Naive B cell (primary cell): ENCODE results near the gene CCNK. TPM values are rescaled to one million over a fixed set of nuclear protein-coding genes. Genes with fewer than 3 reads are reported as not detected.
A peak's percentile ranks its signal among the peaks of the same experiment; 100 is the strongest.

Experiments
- ATAC-seq, 2 donors: fragments of 150-1000 bp; cut with Tn5 transposase; 2 replicates each; pipeline ENCODE4 v1.10.0; 2021; ENCODE audit warnings: low read depth in 2 of 2, mild to moderate bottlenecking in 2 of 2, moderate library complexity in 2 of 2
- DNase-seq: peaks from one replicate; pipeline ENCODE4 v3.0.0; 2022
- H3K27ac Mint-ChIP-seq, 6 donors: one replicate each; pipeline ENCODE4 v1.8.0; 2020 to 2022; ENCODE audit warnings: mild to moderate bottlenecking in 6 of 6, mixed read lengths in 6 of 6, moderate library complexity in 5 of 6, inconsistent platforms in 2 of 6
- H3K27me3 Mint-ChIP-seq, 3 donors: one replicate each; pipeline ENCODE4 v1.8.0; 2021 to 2022; ENCODE audit warnings: mixed read lengths in 3 of 3, mild to moderate bottlenecking in 1 of 3
- H3K36me3 Mint-ChIP-seq, 2 donors: one replicate each; pipeline ENCODE4 v1.8.0; 2020 to 2022; ENCODE audit warnings: mixed read lengths in 2 of 2, inconsistent platforms in 1 of 2, mild to moderate bottlenecking in 1 of 2
- H3K4me1 Mint-ChIP-seq, 3 donors: one replicate each; pipeline ENCODE4 v1.8.0; 2020 to 2022; ENCODE audit warnings: mixed read lengths in 3 of 3, inconsistent platforms in 1 of 3, mild to moderate bottlenecking in 1 of 3, moderate library complexity in 1 of 3
- H3K4me3 Mint-ChIP-seq, 8 donors: one replicate each; pipeline ENCODE4 v1.8.0; 2020 to 2022; ENCODE audit warnings: mild to moderate bottlenecking in 8 of 8, mixed read lengths in 8 of 8, moderate library complexity in 8 of 8, inconsistent platforms in 2 of 8
- H3K9me3 Mint-ChIP-seq, 7 donors: one replicate each; pipeline ENCODE4 v1.8.0; 2020 to 2022; ENCODE audit warnings: mixed read lengths in 7 of 7, mild to moderate bottlenecking in 5 of 7, inconsistent platforms in 2 of 7, moderate library complexity in 1 of 7
- polyA plus RNA-seq, 6 donors: library from polyadenylated mRNA; unstranded; fragments of 300-500 nt; fragmentation: Illumina TruSeq; gene quantifications; one replicate each; pipeline ENCODE4 v1.2.3, GENCODE V29; 2021; ENCODE audit warnings: low read depth in 6 of 6

Gene CCNK
- polyA plus RNA-seq, 6 donors from 2014 or later = 15.5 to 30.7 (median 23.1) TPM

DNA sequence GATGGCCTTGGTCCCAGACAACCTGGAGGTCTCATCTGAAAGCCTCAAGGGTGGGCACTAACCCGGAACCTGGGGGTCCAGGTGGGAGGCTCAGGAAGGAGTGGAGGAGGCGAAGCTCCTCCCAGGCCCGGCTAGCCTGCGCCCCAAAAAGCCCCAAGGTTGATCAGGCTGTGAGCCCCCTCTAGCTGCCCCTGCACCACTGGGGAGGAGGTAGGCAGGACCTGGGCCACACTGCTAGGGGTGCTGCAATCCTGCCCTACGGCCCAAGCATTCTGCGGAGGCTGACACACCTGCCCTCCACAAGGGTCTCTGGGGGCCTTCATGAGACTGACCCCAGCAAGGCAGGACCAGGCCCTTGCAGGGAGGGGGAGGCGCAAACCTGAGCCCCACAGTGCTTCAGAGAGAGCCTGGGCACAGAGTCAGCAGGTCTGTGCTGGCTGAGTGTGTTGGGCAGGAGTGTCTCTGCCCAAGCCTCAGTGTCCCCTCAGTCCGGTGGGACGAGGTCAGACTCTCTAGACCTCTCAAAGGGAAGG, 70.9 kb downstream of the CCNK start:
- Mint-ChIP-seq H3K4me3 (no peak overlapping the region), H3K36me3 (no peaks in the 10 kb centered on the region), H3K4me1 (peaks cover 0 to 14% (median 4%) of the 10 kb centered on the region in 3 donors), H3K27ac (no peak overlapping the region), H3K9me3 (no peaks in the 10 kb centered on the region), H3K27me3 (peaks cover 0 to 15% (median 0%) of the 10 kb centered on the region in 3 donors)
- DNase-seq = no peak
- ATAC-seq = no peak

DNA sequence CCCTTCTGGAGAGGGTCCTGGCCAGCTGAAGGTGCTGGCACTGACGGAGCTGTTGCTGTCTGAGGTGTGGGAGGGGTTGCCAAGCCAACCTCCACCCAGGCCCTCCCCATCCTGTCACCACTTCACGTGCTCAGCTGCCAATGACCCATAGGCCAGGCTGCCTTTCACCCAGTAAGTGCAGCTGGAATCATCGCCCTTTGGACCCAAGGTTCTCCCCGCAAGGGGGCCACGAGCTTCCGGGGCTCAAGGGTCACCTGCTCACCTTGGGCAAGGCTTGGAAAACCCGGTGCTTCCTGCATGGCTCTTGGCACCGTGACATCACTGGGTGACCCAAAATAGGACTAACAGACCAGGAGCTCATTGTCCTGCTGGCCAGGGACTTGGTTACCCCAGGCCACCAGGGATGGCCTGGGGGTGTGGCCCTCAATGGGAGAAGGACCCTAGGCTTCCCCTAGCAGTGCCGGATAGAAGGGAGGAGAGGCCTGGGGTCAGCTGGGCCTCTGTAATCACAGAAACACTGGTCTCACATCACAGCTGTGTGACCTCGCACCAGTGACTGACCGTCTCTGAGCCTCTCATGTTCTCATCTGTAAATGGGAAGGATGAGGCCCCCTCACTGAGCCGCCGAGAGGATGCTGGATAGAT, 71.5 kb downstream of the CCNK start:
- DNase-seq (no peak), ATAC-seq (no peak)
- Mint-ChIP-seq H3K36me3 (no peaks in the 10 kb centered on the region), H3K4me1 (peaks cover 0 to 14% (median 4%) of the 10 kb centered on the region in 3 donors), H3K9me3 (no peaks in the 10 kb centered on the region), H3K27me3 (peaks cover 0 to 15% (median 0%) of the 10 kb centered on the region in 3 donors), H3K4me3 (no peak overlapping the region), H3K27ac (no peak overlapping the region)

GRCh38 chr14:99554184-99554583, 73.0 kb downstream of the CCNK start:
- Mint-ChIP-seq H3K36me3 (no peaks in the 10 kb centered on the region), H3K27ac (peak overlapping the region in 1 of 6 donors; percentile 89), H3K4me3 (no peak overlapping the region), H3K4me1 (peaks cover 0 to 5% (median 2%) of the 10 kb centered on the region in 3 donors), H3K27me3 (peaks cover 0 to 7% (median 0%) of the 10 kb centered on the region in 3 donors), H3K9me3 (peaks cover 0 to 4% (median 0%) of the 10 kb centered on the region in 7 donors)
- DNase-seq = no peak
- no peak for ATAC-seq

- Mint-ChIP-seq H3K27ac (no peak overlapping the region), H3K4me1 (peaks cover 0 to 5% (median 0%) of the 10 kb centered on the region in 3 donors), H3K36me3 (no peaks in the 10 kb centered on the region), H3K4me3 (no peak overlapping the region), H3K27me3 (peaks cover 0 to 7% (median 0%) of the 10 kb centered on the region in 3 donors), H3K9me3 (peaks cover 0 to 4% (median 0%) of the 10 kb centered on the region in 7 donors)
- DNase-seq = no peak
- no peak for ATAC-seq
These were observed 73.7 kb downstream of the CCNK start for GRCh38 chr14:99554757-99555531.

- DNase-seq = no peak
- no peak overlapping the region for H3K4me3 Mint-ChIP-seq
- no peak overlapping the region for H3K27ac Mint-ChIP-seq
- H3K4me1 Mint-ChIP-seq = no peaks in the 10 kb centered on the region
- no peaks in the 10 kb centered on the region for H3K36me3 Mint-ChIP-seq
- ATAC-seq = no peak
- peaks cover 0 to 4% (median 0%) of the 10 kb centered on the region in 7 donors for H3K9me3 Mint-ChIP-seq
- H3K27me3 Mint-ChIP-seq = peaks cover 0 to under 1% (median 0%) of the 10 kb centered on the region in 3 donors
These were observed 75.1 kb downstream of the CCNK start for GRCh38 chr14:99556134-99556791.

GRCh38 chr14:99559286-99559990, 78.2 kb downstream of the CCNK start:
- peaks cover 0 to 10% (median 7%) of the 10 kb centered on the region in 3 donors for H3K27me3 Mint-ChIP-seq
- peaks cover 0 to 4% (median 0%) of the 10 kb centered on the region in 7 donors for H3K9me3 Mint-ChIP-seq
- no peak for ATAC-seq
- no peaks in the 10 kb centered on the region for H3K36me3 Mint-ChIP-seq
- no peaks in the 10 kb centered on the region for H3K4me1 Mint-ChIP-seq
- H3K27ac Mint-ChIP-seq = no peak overlapping the region
- H3K4me3 Mint-ChIP-seq = no peak overlapping the region
- no peak for DNase-seq

DNA sequence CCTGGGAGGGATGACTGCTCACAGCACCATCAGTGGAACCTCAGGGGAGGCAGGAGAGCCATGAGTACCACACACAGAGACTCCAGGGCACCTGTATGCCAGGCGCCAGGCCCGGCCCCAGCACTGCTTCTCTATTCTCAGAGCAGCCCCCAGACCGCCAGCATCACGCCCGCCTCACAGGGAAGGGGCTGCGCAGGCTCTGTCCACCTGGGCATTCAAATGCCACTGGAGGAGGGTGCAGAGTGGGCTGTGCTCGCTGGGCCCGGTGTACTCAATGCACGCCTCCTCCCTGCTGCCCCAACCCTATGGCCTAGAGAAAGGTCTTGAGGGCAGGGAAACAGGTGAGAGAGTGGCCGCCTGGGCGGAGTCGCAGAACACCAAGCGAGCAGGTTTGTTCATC, 79.2 kb downstream of the CCNK start:
- DNase-seq (no peak), ATAC-seq (no peak)
- Mint-ChIP-seq H3K4me1 (no peaks in the 10 kb centered on the region), H3K27me3 (peaks cover 0 to 12% (median 10%) of the 10 kb centered on the region in 3 donors), H3K4me3 (no peak overlapping the region), H3K27ac (no peak overlapping the region), H3K36me3 (no peaks in the 10 kb centered on the region), H3K9me3 (peaks cover 0 to 4% (median 0%) of the 10 kb centered on the region in 7 donors)

- H3K27me3 Mint-ChIP-seq = peaks cover 0 to 12% (median 10%) of the 10 kb centered on the region in 3 donors
- H3K4me3 Mint-ChIP-seq = no peak overlapping the region
- H3K36me3 Mint-ChIP-seq = no peaks in the 10 kb centered on the region
- H3K9me3 Mint-ChIP-seq = peaks cover 0 to 4% (median 0%) of the 10 kb centered on the region in 7 donors
- no peak overlapping the region for H3K27ac Mint-ChIP-seq
- DNase-seq (no peak), ATAC-seq (no peak)
- no peaks in the 10 kb centered on the region for H3K4me1 Mint-ChIP-seq
These were observed 79.9 kb downstream of the CCNK start for GRCh38 chr14:99560922-99561683.

- no peak overlapping the region for H3K4me3 Mint-ChIP-seq
- peaks cover 0 to 4% (median 0%) of the 10 kb centered on the region in 7 donors for H3K9me3 Mint-ChIP-seq
- no peaks in the 10 kb centered on the region for H3K36me3 Mint-ChIP-seq
- peaks cover 0 to 1% (median 0%) of the 10 kb centered on the region in 3 donors for H3K4me1 Mint-ChIP-seq
- H3K27me3 Mint-ChIP-seq = peaks cover 0 to 12% (median 10%) of the 10 kb centered on the region in 3 donors
- H3K27ac Mint-ChIP-seq = no peak overlapping the region
- DNase-seq (no peak), ATAC-seq (no peak)
These were observed 80.7 kb downstream of the CCNK start for GRCh38 chr14:99561864-99562263.

Other genes with a start within 250 kb of the CCNK start
- gene BCL11B, start 209.2 kb upstream of the CCNK start, polyA plus RNA-seq = under 1 TPM in 2 of 6 donors, not detected in 4; 0.03 to 0.05 TPM
- gene SETD3, start 550 bp upstream of the CCNK start, polyA plus RNA-seq = 10 to 100 TPM; 22.4 to 30.8 (median 26.3) TPM
- gene CCDC85C, start 122.8 kb downstream of the CCNK start, polyA plus RNA-seq = under 1 TPM; 0.05 to 0.28 (median 0.24) TPM
- gene HHIPL1, start 163.7 kb downstream of the CCNK start, polyA plus RNA-seq = under 1 TPM in 1 of 6 donors, not detected in 5; 0.13 TPM
- not detected for gene CYP46A1, start 202.9 kb downstream of the CCNK start, polyA plus RNA-seq